GM19395 (cell line): ENCODE data around the gene GAA.

Experiments used
- ATAC-seq: cut with Tn5 transposase; IDR thresholded peaks from one replicate; pipeline ENCODE4 v1.9.1; 2021; ENCODE audit warnings: mild to moderate bottlenecking, moderate library complexity; ENCODE audit not compliant: unreplicated experiment

Gene GAA

DNA sequence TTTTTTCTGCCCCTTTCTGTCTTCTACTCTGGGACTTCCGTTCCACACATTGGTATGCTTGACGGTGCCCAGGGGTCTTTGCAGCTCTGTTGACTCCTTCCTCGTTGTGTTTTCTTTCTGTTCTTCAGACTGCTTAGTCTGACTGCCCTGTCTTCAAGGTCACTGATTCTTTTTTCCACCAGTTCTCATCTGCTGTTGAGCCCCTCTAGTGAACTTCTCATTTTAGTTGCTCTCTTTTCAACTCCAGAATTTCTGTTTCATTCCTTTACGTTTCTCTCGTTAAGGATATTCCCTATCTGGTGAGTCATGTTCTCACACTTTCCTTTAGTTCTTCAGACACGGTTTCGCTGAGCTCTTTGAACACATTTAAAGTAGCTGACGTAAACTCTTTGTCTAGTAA, 13.8 kb downstream of the GAA start:
- ATAC-seq: no peak

DNA sequence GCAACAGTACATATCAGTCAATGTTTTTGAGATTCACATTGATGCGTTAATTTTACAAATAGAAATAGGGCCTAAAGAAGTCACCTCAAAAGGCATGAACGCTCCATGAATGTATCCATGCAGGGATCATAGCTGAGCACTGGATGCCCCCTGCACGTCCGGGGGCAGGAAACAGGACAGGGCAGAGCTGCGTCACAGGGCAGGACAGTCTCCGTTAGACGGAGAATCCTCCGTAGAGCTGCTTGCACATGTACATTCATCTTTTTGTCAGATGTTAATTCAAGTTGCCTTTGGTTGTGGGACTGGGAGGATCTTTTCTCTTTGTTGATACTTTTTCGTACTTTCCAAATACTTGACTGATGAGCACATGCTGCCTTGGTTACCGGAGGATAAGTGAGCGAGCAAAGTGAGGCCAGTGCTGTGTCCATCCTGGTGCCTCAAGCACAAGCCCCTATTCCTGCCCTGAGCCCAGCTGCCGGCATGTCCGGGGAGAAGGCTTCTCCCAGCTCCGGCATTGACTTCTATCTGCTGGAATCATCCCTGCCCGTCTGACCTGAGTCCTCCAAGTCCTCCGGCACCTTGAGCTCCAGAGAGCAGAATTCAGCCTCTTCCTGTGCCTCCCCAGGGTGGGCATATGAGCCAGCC, 15.0 kb downstream of the GAA start:
- ATAC-seq: no peak

DNA sequence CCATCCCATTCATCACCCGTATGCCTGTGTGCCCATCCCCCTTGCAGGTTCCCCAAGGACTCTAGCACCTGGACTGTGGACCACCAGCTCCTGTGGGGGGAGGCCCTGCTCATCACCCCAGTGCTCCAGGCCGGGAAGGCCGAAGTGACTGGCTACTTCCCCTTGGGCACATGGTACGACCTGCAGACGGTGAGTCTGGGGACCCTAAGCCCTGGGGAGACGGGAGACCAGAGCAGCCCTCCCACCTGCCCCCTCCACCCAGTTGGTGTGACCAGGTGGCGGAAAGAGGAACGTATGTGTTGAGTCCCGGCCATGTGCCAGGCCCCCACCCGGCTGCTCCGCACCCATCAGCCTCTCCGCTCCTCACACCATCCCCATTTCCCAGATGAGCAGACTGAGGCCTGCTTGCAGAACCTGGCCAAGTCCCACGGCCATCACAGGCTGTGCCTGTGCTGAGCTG, 15.6 kb downstream of the GAA start:
- ATAC-seq: no peak

DNA sequence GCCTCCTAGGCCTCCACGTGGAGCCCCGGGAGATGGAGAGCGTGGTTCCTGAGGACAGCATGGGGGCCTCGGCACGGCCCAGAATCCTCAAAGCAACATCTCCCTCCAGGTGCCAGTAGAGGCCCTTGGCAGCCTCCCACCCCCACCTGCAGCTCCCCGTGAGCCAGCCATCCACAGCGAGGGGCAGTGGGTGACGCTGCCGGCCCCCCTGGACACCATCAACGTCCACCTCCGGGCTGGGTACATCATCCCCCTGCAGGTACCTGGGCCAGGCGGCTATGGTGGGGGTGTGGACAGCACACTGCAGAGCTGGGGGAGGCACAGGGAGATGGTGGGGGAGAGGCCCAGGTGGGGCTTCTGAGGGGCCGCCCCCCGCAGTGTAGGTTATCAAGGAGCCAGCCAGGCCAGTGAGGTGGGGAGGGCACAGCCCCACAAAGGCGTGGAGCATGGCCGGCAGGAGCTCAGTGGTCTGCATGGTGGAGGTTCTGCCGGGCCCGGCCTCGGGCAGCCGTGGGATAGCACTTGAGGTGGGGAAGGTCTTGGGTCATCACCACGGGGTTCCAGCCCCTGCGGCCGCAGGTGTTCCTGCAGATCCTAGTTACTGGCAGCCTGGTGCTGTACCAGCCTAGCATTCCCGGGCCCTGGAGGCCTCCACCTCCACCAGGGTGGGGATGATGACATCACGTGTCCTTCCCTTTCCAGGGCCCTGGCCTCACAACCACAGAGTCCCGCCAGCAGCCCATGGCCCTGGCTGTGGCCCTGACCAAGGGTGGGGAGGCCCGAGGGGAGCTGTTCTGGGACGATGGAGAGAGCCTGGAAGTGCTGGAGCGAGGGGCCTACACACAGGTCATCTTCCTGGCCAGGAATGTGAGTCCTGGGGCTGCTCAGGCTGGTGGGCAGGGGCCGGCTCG, 16.4 kb downstream of the GAA start:
- no peak for ATAC-seq

DNA sequence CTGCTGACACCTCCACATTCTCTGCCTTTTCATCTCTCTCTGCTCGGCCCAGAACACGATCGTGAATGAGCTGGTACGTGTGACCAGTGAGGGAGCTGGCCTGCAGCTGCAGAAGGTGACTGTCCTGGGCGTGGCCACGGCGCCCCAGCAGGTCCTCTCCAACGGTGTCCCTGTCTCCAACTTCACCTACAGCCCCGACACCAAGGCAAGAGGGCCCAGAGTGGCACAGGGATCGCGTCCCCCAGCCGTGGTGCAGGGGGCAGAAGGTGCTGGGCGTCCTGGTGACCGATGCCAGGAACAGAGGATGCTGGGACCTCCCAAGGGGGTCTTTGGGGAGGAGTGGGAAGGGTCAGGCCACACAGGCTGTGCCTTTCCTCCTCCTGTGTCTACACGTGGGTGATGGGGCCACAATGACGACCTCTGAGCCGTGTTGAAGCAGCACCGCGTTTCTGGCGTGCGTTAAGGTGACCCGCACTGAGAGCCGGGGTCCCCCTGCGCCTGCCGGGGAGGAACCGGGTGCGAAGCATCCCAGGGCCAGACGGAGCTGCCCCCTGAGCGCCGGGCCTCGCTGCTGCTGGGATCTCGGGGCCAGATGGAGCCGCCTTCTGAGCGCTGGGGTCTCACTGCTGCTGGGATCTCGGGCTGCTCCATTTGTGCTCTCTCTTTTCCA, 17.4 kb downstream of the GAA start:
- ATAC-seq: no peak

DNA sequence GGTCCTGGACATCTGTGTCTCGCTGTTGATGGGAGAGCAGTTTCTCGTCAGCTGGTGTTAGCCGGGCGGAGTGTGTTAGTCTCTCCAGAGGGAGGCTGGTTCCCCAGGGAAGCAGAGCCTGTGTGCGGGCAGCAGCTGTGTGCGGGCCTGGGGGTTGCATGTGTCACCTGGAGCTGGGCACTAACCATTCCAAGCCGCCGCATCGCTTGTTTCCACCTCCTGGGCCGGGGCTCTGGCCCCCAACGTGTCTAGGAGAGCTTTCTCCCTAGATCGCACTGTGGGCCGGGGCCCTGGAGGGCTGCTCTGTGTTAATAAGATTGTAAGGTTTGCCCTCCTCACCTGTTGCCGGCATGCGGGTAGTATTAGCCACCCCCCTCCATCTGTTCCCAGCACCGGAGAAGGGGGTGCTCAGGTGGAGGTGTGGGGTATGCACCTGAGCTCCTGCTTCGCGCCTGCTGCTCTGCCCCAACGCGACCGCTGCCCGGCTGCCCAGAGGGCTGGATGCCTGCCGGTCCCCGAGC, 17.9 kb downstream of the GAA start:
- no peak for ATAC-seq

DNA sequence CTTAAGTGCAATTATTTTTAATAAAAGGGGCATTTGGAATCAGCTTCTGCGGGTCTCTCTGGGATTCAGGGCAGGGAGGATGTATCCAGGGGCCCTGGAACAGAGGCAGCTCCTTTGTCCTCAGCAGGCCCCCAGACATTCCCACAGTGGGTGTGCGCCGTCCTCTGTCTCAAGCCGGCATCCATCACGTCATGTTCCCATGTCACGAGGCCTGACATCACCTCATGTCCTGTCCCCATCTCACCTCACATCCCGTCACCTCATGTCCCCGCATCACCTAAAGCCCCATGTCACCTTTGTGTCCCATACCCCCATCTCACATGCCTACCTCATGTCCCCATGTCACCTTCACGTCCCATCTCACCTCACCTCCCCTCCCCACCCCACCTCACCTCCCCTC, 18.5 kb downstream of the GAA start:
- ATAC-seq: no peak

DNA sequence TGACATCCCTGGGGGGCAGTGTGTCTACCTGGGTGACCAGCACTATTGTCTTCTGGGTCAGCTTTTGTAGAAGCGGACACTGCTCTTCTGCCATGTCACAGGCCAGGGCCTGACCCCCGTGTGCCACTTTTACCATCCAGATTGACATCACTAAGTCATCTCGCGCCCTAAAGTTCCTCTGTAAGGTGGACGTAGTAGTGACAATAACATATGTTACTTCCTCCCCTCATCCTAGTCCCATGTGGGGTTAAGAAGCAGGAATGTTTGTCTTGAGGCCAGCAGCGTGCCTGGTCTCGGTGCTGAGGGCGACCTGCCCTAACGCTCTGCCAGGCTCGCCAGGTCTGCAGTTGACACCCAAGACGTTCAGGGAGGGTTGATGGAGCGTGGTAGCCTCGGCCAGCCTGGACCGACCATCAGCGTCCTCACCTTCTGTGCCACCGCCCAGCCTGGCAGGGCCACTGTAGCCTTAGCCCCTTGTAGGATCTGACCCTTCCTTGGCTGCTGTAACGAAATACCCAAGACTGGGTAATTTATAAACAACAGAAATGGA, 20.7 kb downstream of the GAA start:
- ATAC-seq: no peak

DNA sequence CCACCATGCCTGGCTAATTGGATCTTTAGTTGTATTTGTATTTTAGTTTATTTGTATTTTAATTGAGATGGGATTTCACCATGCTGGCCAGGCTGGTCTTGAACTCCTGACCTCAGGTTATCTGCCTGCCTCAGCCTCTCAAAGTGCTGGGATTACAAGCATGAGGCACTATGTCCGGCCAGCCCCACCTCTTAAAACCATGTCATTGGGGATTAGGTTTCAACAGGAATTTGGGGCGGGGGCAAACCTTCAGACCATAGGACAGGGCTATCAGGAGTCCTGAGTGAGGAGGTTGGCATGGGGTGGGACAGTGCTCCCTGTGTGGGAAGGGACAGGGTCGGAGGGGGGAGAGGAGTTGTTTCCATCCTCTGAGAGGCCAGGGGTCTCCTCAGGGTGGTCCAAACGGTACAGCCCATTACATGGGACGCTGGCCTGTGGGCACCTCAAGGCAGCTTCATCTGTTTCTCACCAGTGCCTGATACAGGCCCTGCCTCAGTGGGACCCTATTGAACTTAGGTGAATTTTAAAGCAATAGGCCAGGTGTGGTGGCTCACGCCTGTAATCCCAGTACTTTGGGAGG, 21.6 kb downstream of the GAA start:
- ATAC-seq: no peak

DNA sequence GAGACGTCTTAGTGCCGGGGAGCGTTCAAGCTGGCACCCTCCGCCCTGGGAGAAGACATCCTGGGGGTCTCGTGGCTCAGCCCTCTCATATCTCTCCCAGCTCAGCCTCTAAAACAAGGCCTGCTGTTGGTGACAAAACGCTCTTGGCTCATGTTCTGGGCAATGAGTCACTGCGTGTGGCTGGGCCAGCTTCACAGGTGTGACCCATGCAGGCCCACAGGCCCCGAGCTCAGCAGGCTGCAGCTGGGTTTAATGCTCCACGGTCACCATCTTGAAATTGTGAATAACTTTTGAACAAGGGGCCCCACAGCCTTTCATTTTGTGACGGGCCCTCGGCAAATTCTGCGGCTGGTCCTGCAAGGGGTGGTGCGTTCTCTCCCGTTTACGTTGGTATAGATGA, 22.4 kb downstream of the GAA start:
- ATAC-seq: no peak

DNA sequence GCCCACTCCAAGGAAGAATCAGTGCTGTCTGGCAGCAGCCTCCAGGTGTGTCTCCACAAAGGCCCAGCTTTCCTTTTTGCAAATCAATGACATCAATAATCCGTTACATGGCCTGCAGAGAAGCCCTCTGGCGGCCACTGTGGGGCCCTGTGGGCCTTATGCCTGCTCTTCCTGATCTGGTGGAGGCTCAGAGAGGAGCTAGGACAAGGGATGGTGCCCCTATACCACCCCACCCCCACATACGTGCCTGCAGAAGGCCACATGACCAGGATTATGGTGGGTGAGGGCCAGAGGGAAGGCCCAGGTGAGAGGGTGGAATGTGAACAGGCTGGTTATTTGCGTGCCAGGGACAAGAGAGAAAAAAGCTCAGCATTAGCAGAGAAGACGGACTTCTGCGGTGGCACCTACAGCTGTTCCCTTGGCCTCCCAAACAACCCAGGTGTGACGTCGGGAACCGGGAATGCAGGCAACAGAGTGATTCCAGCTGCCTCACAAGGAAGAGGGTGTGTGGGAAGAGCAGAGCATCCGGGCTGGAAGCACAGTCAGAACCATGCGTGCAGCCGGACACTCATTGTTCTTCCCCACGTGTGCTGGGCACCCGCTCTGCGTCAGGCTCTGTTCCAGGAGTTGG, 23.1 kb downstream of the GAA start:
- no peak for ATAC-seq

DNA sequence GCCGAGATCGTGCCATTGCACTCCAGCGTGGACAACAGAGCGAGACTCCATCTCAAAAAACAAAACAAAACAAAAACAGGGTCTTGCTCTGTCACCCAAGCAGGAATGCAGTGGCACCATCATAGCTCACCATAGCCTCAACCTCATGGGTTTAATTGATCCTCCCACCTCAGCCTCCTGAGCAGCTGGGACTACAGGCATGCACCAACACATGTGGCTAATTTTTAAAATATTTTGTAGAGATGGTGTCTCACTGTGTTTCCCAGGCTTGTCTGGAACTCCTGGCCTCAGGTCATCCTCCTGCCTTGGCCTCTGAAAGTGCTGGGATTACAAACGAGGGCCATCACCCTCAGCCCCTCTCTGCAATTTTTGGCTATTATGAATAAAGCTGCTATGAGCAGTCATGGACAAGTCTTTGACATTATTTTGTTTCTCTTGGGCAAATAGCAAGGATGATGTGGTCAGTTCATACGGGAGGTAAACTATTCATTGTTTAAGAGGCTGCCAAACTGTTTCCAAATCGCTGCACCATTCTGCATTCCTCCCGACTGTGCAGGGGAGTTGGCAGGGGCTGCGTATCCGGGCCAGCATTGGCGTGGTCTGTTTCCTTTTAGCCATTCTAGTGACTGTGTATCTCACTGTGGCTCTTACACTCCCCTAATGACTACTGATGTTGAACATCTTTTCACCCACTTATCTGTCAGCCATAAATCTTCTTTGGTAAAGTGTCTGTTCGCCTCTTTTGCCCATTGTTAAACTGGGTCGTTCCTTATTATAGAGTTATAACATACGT, 24.5 kb downstream of the GAA start:
- no peak for ATAC-seq

DNA sequence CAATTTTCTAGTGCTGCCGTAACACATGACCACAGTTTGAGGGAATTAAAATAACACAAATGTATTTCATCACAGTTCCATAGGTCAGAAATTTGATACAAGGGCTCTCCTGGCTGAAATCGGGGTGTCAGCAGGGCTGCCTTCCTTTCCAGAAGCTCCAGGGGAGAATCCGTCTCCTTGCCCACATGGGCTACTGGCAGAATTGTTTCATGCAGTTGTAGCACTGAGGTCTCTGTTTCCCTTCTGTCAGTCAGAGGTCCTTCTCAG, 25.0 kb downstream of the GAA start:
- ATAC-seq: no peak

DNA sequence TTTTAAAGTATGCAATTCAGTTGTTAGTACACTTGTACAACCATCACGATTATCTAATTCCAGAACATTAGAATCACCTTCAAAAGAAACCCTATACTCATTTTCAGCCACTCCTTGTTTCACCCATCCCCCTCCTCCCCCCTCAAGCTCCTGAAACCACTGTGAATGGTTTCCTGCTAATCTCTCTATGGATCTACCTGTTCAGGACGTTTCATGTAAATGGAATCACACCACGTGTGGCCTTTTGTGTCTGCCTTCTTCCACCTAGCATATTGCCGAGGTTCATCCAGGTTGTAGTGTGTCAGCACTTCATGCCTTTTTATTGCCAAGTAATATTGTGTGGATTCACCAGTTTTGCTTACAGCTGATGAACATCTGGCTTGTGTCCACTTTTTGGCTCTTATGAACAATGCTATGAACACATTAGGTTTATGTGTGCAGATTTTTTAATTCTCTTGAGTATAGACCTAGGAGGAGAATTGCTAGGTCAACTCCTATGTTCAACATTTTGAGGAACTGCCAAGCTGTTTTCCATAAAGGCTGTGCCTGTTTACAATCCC, 27.7 kb downstream of the GAA start:
- no peak for ATAC-seq

DNA sequence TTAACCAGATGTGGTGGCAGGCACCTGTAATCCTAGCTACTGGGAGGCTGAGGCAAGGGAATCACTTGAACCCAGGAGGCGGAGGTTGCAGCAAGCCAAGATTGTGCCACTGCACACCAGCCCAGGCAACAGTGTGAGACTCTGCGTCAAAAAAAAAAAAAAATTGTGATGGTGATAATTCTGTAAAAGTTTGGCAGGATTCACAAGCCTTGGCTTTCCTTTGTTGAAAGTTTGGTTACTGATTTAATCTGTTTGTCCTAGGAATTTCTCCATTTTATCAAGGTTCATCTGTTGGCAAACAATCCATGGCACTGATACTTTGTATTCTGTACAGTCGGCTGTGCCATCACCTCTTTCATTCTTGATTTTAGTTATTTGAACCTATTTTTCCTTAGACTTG, 29.6 kb downstream of the GAA start:
- ATAC-seq: no peak

DNA sequence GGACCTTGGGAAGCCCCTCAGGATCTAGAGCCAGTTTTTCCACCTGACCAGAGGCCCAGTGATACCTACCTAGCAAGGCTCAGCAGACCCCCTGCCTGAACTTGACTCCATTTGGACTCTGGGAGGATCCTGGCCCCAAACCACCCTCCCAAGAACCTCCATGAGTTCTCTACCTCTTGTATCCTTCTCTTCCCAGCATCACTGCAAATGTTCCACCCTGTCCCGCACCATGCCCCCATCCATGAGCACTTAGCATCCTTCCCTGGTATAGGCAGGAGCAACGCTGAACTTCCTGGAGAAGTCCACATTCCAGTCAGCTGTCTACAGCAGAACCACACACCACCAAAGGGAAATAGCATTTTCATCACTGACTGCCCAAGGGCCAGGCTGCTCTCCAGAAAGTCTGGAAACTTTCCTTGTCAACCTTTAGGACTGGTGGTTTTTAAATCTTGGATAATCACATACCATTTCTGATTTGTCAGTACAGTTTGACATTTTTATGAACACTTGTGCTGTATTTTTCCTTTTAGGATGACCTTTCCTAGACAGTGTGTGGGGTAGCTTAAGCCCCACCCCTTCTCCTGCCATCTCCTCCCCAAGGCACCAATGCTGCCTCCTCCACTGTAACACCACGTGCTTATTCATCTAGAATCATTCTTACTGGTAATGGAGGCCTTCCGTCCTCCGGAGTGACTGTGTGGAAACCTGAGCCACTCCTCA, 31.7 kb downstream of the GAA start:
- no peak for ATAC-seq

DNA sequence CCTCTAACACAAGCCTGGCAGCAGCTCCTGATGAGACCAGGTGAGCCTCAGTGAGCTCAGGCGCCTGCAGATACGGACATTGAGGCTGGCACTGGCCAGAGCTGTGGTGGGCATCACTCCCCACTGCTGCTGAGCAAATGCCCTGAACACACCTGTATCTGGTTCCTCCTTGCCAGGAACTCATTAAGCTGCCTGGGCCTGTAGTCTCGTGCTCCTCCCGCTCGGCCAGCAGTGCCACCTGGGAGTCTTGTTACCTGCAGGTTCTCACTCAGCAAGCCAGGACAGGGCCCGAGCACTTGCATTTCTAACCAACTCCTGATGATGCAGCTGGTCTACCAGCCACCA, 32.2 kb downstream of the GAA start:
- no peak for ATAC-seq

DNA sequence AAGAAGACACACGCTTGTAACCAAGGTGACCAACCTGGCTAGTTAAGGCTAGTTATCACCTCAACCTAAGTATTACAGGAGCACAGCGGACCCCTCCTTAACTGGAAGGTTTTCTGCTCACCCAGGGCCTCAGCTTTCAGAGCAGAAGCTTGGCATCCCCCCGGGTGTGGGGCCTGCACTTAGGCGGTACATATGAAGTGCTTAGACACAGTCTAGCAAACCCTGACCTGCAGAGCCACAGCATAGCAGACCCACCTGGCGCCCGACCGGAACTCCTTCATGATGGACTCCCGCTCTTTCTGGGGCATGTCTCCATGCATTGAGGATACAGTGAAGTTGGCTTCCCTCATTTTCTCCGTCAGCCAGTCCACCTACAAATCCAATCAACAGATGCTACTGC, 35.8 kb downstream of the GAA start:
- no peak for ATAC-seq

DNA sequence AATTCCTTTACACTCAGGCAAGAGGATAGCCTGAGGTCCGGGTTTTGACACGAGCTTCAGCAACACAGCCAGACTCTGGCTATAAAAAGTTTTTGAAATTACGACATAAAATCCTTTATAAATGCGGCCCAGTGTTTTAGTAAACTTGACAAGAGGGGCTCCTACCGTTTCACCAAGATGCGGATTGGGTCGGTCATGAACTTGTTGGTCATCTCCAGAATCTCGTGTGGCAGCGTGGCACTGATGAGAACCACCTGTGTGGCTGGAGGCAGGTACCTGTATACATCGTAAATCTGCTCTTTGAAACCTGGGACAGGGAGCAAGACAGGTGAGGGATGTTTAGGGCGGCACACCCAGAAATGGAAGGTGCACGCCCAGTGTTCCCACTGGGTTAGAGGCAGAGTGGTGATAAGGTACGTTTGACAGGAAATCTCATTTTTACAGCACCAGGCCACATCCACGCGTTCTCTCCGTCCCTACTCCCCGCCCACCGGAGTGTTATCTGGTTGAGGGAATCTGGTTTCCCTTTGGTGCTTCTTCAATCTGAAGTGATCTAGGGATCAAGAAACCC, 37.6 kb downstream of the GAA start:
- no peak for ATAC-seq
